Mesenteric fat pad (tissue), 1 donor: Measurements from ENCODE around the gene KDM6B. TPM values are rescaled to one million over a fixed set of nuclear protein-coding genes. Genes with fewer than 3 reads are reported as not detected.
"Not testable (repeated sequence)": the region's sequence is repeated elsewhere in the genome, so short reads cannot be mapped to it uniquely, and the experiment has no call there.

Source experiments
- DNase-seq: peaks from one replicate; pipeline ENCODE4 v3.0.0-alpha.2; 2020; ENCODE audit warnings: low spot score
- total RNA-seq: library from RNA; stranded (reverse); fragmentation: NEBNext Ultra II Directional; extraction: Animal tissue kit (Norgen Biotek cat#: 25700); gene quantifications from one replicate; pipeline ENCODE4 v1.2.1, GENCODE V29; 2021
- donor health status: DM: yes; HTN: yes; CAD: no.

The KDM6B gene
- total RNA-seq, 1 donor from 2014 or later: 92.5 TPM

- no peak for DNase-seq
Measured at GRCh38 chr17:7852919-7853690, 19.1 kb downstream of the KDM6B start.

GRCh38 chr17:7853691-7854038 is 19.6 kb downstream of the KDM6B start:
- no peak for DNase-seq

- no peak for DNase-seq
Measured at GRCh38 chr17:7854078-7854777, 20.2 kb downstream of the KDM6B start.

GRCh38 chr17:7854851-7855659 is 21.0 kb downstream of the KDM6B start, which contains the start of gene TMEM88:
Gene TMEM88, plus strand, starts transcription at chr17:7855066. Its CDS starts 9 bp downstream, at chr17:7855075.
- DNase-seq: peak; percentile 88

- DNase-seq: peak; percentile 89
Measured at GRCh38 chr17:7855660-7856010, 21.6 kb downstream of the KDM6B start.

- DNase-seq: peak; percentile 87
Measured at GRCh38 chr17:7856011-7856810, 22.2 kb downstream of the KDM6B start.

GRCh38 chr17:7856811-7857712 is 23.0 kb downstream of the KDM6B start, which contains the start of gene NAA38:
Gene NAA38, minus strand, starts transcription at chr17:7857559. Its CDS starts 96 bp downstream, at chr17:7857463.
- DNase-seq: peak; percentile 96

- DNase-seq: peak; percentile 93
Measured at GRCh38 chr17:7857713-7858521, 23.9 kb downstream of the KDM6B start, which contains the start of gene CYB5D1. Gene CYB5D1, plus strand, starts transcription at chr17:7858003. Its CDS starts 132 bp downstream, at chr17:7858135.

GRCh38 chr17:7858522-7858810 is 24.4 kb downstream of the KDM6B start:
- DNase-seq: no peak

GRCh38 chr17:7859028-7859427 is 25.0 kb downstream of the KDM6B start:
- DNase-seq: no peak

- DNase-seq: no peak
Measured at GRCh38 chr17:7862692-7863437, 28.8 kb downstream of the KDM6B start.

GRCh38 chr17:7864384-7864783 is 30.4 kb downstream of the KDM6B start:
- DNase-seq: not testable (repeated sequence)

- no peak for DNase-seq
Measured at GRCh38 chr17:7864995-7865650, 31.1 kb downstream of the KDM6B start.

- DNase-seq: no peak
Measured at GRCh38 chr17:7867881-7868329, 33.9 kb downstream of the KDM6B start.

- no peak for DNase-seq
Measured at GRCh38 chr17:7873051-7873450, 39.0 kb downstream of the KDM6B start.

- DNase-seq: no peak
Measured at GRCh38 chr17:7875804-7876370, 41.9 kb downstream of the KDM6B start.

GRCh38 chr17:7878234-7878633 is 44.2 kb downstream of the KDM6B start:
- no peak for DNase-seq
